Measurements from ENCODE around the gene LRMDA. TPM values are rescaled to one million over a fixed set of nuclear protein-coding genes. Genes with fewer than 3 reads are reported as not detected.

Gene LRMDA
- total RNA-seq, 4 donors from 2014 or later = 1.5 to 15.7 (median 4.6) TPM

DNA sequence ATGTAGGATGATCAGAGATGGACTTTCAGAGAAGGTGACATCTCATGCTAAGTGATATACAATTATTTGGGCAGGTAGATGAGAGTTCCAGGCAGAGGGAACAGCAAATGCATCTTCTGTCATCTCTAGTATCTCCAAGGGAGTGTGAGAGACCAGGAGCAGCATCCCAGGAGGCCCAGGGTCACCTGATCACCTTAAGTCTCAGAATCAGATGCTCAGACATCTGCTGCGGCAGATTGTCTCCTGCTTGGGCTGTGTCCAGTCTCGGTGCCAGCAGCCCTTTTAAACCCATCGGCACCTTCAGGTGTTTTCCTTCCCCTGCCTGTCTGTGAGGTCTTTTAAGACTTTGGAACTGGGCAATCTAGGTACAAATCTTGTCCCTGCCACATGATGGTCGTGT lies 690.6 kb downstream of the LRMDA start:
- H3K27me3 ChIP-seq = no peaks in the 10 kb centered on the region
- no peaks in the 10 kb centered on the region for H3K9me3 ChIP-seq
- no peak overlapping the region for H3K27ac ChIP-seq
- H3K36me3 ChIP-seq = no peaks in the 10 kb centered on the region
- DNase-seq = no peak
- H3K4me3 ChIP-seq = no peak overlapping the region
- intact Hi-C loops (cut with DNase I; ENCODE audit: low total_unique reads) = no loop called here
- H3K4me1 ChIP-seq = no peaks in the 10 kb centered on the region
- TF ChIP-seq POLR2A (IDR thresholded peaks at IDR 0.05) = no peak
- TF ChIP-seq, protein P1, sequence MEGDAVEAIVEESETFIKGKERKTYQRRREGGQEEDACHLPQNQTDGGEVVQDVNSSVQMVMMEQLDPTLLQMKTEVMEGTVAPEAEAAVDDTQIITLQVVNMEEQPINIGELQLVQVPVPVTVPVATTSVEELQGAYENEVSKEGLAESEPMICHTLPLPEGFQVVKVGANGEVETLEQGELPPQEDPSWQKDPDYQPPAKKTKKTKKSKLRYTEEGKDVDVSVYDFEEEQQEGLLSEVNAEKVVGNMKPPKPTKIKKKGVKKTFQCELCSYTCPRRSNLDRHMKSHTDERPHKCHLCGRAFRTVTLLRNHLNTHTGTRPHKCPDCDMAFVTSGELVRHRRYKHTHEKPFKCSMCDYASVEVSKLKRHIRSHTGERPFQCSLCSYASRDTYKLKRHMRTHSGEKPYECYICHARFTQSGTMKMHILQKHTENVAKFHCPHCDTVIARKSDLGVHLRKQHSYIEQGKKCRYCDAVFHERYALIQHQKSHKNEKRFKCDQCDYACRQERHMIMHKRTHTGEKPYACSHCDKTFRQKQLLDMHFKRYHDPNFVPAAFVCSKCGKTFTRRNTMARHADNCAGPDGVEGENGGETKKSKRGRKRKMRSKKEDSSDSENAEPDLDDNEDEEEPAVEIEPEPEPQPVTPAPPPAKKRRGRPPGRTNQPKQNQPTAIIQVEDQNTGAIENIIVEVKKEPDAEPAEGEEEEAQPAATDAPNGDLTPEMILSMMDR (IDR thresholded peaks at IDR 0.05) = no peak

DNA sequence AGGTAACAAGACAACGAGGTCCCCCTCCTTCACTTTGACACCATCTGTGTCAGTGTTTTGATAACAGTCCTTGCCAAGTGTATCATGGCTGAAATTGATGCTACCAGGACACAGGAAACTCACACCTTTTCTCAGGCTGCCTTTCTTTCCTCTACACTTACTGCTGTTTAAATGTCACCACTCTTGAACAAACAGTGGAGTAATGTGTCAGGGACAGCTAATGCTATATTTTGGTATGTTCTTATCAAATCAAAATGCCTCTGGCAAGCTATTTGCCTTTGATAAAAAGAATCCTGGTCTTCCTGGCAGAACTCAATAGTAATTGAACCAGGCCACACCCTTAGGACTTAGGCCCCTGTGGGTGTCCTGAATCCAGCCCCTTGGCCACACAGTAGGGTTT lies 692.9 kb downstream of the LRMDA start:
- Histone ChIP-seq H3K9me3 (no peaks in the 10 kb centered on the region), H3K27ac (no peak overlapping the region), H3K36me3 (no peaks in the 10 kb centered on the region), H3K27me3 (no peaks in the 10 kb centered on the region), H3K4me1 (no peaks in the 10 kb centered on the region), H3K4me3 (no peak overlapping the region)
- no peak for DNase-seq
- no peak for TF ChIP-seq POLR2A (IDR thresholded peaks at IDR 0.05)
- TF ChIP-seq, protein P1 (IDR thresholded peaks at IDR 0.05) = no peak
- intact Hi-C loops (cut with DNase I; ENCODE audit: low total_unique reads) = no loop called here

DNA sequence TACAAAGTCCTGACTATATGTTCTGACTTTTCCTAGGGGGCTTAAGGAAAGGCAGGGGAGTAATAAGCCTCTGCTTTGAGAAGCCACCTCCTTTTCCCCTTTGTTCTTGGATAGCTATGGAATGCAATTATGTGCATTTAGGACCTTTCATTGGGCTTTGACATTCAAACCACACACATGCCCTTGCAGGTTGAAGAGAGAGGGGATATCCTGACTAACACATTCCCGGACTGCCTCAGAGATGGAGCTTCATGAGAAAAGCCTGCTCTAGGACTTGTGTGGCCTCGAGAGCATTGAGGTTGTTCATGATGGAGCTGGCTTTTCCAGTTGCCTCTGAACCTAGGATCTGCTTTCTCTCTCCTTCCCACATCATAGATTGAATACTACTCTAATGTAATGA lies 694.5 kb downstream of the LRMDA start:
- no peaks in the 10 kb centered on the region for H3K4me1 ChIP-seq
- no peaks in the 10 kb centered on the region for H3K27me3 ChIP-seq
- no peaks in the 10 kb centered on the region for H3K36me3 ChIP-seq
- no peak for TF ChIP-seq POLR2A (IDR thresholded peaks at IDR 0.05)
- TF ChIP-seq, protein P1 (IDR thresholded peaks at IDR 0.05) = no peak
- no peaks in the 10 kb centered on the region for H3K9me3 ChIP-seq
- no peak overlapping the region for H3K27ac ChIP-seq
- intact Hi-C loops (cut with DNase I; ENCODE audit: low total_unique reads) = no loop called here
- no peak for DNase-seq
- H3K4me3 ChIP-seq = no peak overlapping the region

DNA sequence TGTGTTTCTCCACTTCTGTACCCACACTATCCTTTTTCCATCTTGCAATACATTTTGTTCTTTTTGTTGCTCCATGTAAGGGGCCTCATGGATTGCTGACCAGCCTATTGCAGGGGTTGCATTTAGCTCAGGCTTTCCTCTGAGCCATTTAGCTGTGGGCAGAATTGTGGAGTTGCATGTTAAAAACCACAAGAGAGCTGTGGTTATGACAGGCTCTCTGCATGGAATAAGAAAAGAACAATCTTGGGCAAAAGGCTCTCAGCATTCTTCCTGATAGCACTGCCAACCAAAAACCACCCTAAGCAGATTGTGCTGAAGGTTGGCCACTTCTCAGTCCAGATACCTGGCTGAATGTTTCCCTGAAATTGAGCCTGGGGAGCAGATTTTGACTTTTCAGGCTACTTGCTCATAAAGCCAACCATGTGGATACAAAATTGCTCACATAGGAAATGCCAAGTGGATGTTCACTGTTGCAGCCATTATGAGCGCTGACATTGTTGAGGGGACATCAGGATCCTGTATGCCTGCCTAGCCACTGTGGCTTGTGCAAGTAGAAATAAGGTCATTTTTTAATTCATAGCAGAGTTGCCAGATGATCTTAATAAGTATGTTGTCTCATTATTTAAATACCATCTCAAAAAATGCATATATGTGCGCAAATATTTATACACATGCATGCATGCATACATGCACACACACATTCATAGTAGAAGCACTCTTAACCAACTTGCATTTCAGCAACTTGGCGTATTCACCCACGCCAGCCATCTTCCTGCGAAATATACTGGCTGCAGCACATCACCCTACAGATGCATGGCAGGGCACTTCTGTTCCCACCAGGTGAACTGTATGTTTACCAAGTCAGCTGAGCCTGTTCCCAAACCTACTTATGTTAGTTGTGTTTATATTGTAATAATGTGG lies 695.4 kb downstream of the LRMDA start:
- no peak overlapping the region for H3K27ac ChIP-seq
- H3K27me3 ChIP-seq = no peaks in the 10 kb centered on the region
- H3K36me3 ChIP-seq = no peaks in the 10 kb centered on the region
- H3K4me3 ChIP-seq = no peak overlapping the region
- intact Hi-C loops (cut with DNase I; ENCODE audit: low total_unique reads) = no loop called here
- TF ChIP-seq POLR2A (IDR thresholded peaks at IDR 0.05) = no peak
- H3K4me1 ChIP-seq = no peaks in the 10 kb centered on the region
- no peak for DNase-seq
- no peaks in the 10 kb centered on the region for H3K9me3 ChIP-seq

DNA sequence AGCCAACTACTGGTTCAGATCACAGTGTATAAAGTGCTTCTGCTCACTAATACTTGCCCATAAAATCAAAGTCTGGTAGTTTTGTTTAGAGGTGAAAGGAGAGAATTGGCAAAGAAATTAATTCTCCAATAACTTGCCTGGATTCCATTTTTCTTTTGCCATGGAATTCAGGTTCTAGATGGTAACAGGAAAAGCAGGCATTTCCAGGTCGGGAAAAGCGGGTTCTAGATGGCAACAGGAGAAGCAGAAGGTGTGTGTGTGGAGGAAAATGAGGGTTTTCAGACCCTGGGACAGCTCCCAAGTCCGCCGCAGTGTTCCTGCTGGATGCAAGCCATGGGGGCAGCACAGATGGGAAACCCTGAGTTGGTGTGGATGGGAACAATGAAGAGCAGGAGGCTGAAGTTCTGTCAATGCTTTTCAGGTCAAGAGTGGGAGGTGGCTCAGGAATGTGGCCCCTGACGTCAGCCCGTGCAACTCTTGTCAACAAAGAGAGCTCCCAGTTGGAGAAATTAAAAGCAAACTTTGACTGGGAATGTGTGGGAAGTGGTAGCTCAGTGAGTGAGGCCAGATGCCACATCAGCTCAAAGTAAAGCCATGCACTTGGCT lies 696.7 kb downstream of the LRMDA start:
- H3K27me3 ChIP-seq = no peaks in the 10 kb centered on the region
- intact Hi-C loops (cut with DNase I; ENCODE audit: low total_unique reads) = no loop called here
- H3K4me1 ChIP-seq = no peaks in the 10 kb centered on the region
- no peak overlapping the region for H3K4me3 ChIP-seq
- no peak overlapping the region for H3K27ac ChIP-seq
- H3K9me3 ChIP-seq = no peaks in the 10 kb centered on the region
- H3K36me3 ChIP-seq = no peaks in the 10 kb centered on the region
- DNase-seq = peak in 1 of 2 donors; percentile 68
- TF ChIP-seq, protein P1 (IDR thresholded peaks at IDR 0.05) = no peak
- no peak for TF ChIP-seq POLR2A (IDR thresholded peaks at IDR 0.05)
